CD4-positive, alpha-beta T cell (primary cell): Measurements from ENCODE around the gene FBLN2. TPM values are rescaled to one million over a fixed set of nuclear protein-coding genes. Genes with fewer than 3 reads are reported as not detected.

Source experiments
- ATAC-seq: fragments of 200-7000 bp; cut with Tn5 transposase; one replicate; pipeline ENCODE4 v1.10.0; 2022; ENCODE audit warnings: mild to moderate bottlenecking; ENCODE audit not compliant: poor library complexity
- CTCF ChIA-PET: fragments of 350-600 bp; sonication (Branson Sonifier 250); formaldehyde crosslinking; loops from one replicate; lab custom pipeline; 2021; ENCODE audit warnings: antibody characterized with exemption, inconsistent platforms; lab: Charles Lee
- POLR2A ChIA-PET: fragments of 350-600 bp; sonication (Branson Sonifier 250); formaldehyde crosslinking; loops from one replicate; lab custom pipeline; 2021; ENCODE audit warnings: antibody characterized with exemption, inconsistent platforms; lab: Charles Lee
- DNase-seq, 14 experiments: peaks; one replicate each; pipeline ENCODE4 v3.0.0-alpha.2; 2013 to 2020; ENCODE audit warnings: mixed read lengths in 2 of 14
- H3K27ac ChIP-seq, 2 donors: one replicate each; pipeline versions ENCODE4 v1.5.1 to v1.7.0; 2013; ENCODE audit warnings: low read length in 2 of 2, low read depth in 1 of 2, mild to moderate bottlenecking in 1 of 2
- H3K27me3 ChIP-seq, 2 experiments: 1 replicate in 1 of 2; 2 replicates in 1 of 2; pipeline versions ENCODE4 v1.6.1 to v1.7.0; 2013; ENCODE audit warnings: low read length in 2 of 2, control low read depth in 1 of 2, mild to moderate bottlenecking in 1 of 2, moderate library complexity in 1 of 2; ENCODE audit not compliant: insufficient read depth in 2 of 2, control insufficient read depth in 1 of 2
- H3K36me3 ChIP-seq: one replicate; pipeline ENCODE4 v1.6.1; 2013; ENCODE audit warnings: low read length, control low read depth; ENCODE audit not compliant: insufficient read depth
- H3K4me1 ChIP-seq: one replicate; pipeline ENCODE4 v1.6.1; 2013; ENCODE audit warnings: low read length, control low read depth; ENCODE audit not compliant: insufficient read depth
- H3K4me3 ChIP-seq: one replicate; pipeline ENCODE4 v1.5.1; 2013; ENCODE audit warnings: mild to moderate bottlenecking, low read length, moderate library complexity
- H3K9me3 ChIP-seq, 2 experiments: 1 replicate in 1 of 2; 2 replicates in 1 of 2; pipeline versions ENCODE4 v1.6.1 to v1.7.0; 2013; ENCODE audit warnings: low read length in 2 of 2, mild to moderate bottlenecking in 2 of 2, control low read depth in 1 of 2, moderate library complexity in 1 of 2; ENCODE audit not compliant: control insufficient read depth in 1 of 2, insufficient read depth in 1 of 2
- H3K27ac Mint-ChIP-seq: one replicate; pipeline ENCODE4 v1.8.0; 2020; ENCODE audit warnings: mixed read lengths
- H3K27me3 Mint-ChIP-seq: one replicate; pipeline ENCODE4 v1.8.0; 2021; ENCODE audit warnings: mixed read lengths
- H3K36me3 Mint-ChIP-seq: one replicate; pipeline ENCODE4 v1.8.0; 2021; ENCODE audit warnings: low read depth, mixed read lengths
- H3K4me1 Mint-ChIP-seq: one replicate; pipeline ENCODE4 v1.8.0; 2021; ENCODE audit warnings: low read depth, mixed read lengths
- H3K4me3 Mint-ChIP-seq: one replicate; pipeline ENCODE4 v1.8.0; 2020; ENCODE audit warnings: mild to moderate bottlenecking, mixed read lengths
- H3K9me3 Mint-ChIP-seq: one replicate; pipeline ENCODE4 v1.8.0; 2020; ENCODE audit warnings: mixed read lengths
- intact Hi-C, 2 experiments: fragments of 100-400 bp; cut with DNase I in 1 of 2; cut with micrococcal nuclease in 1 of 2; formaldehyde crosslinking; loops; one replicate each; pipeline versions ENCODE4 v1.15.1 to v1.9.0; 2023 to 2025; cut with DNase I, micrococcal nuclease
- total RNA-seq, 174 experiments: library from RNA in 2 of 174; stranded (reverse) in 2 of 174; gene quantifications; one replicate each; pipeline ENCODE4 v1.2.3 and lab custom pipeline; 2021 to 2026
- TF ChIP-seq, protein P1 (sequence below): fragments of 200-600 bp; IDR thresholded peaks from one replicate; pipeline ENCODE4 v1.8.0; 2022; ENCODE audit warnings: antibody characterized with exemption, mild to moderate bottlenecking

Gene FBLN2
- total RNA-seq, 2 experiments from 2014 or later, result 0.19 to 0.25 TPM

DNA sequence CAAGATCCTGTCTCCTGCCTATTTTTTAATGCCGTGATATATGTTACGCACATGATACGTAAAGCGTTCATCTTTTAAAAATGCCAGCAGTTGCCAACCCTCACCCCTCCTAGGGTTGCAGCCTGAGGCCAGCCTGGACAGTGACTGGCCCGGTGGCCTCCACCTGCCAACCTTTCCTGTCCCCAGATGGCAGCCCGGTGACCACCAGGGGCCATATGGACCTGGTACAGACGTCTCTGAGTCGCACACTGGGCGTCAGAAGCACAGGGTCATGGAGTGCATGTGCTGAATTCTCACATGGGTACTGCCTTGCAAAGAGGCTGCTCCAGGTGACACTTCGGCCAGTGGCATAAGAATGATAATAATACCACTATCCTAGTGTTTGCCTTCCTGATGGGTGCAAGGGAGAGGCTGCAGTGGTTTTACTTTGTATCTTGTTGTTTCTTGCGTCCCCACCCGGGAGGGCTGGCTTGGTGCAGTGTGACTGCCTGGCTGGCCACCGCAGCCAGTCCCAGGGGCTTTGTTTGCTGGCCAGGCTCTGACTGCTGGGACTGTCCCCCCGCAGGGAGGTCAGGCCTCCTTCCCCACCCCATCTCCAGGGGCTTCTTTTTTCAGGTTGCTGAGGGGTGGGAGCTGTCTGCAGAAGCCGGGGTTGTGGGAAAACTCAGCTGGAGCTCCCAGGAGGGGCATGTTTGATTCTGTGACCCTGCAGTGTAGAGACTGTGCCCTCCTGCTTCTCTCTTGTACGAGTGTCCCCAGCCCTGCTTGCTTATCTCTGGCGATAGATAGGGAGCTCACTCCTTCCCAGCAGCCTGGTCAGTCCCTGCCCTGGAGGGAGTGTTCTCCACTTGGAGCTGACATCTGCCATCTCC lies 16.9 kb downstream of the FBLN2 start:
- ATAC-seq, result no peak
- Histone ChIP-seq H3K27me3 (peaks cover 0 to 2% of the 10 kb centered on the region in 2 experiments), H3K4me3 (no peak overlapping the region), H3K4me1 (no peaks in the 10 kb centered on the region), H3K27ac (no peak overlapping the region), H3K36me3 (no peaks in the 10 kb centered on the region), H3K9me3 (no peaks in the 10 kb centered on the region)
- Mint-ChIP-seq H3K9me3 (no peaks in the 10 kb centered on the region), H3K27me3 (peaks cover 5% of the 10 kb centered on the region), H3K4me1 (no peaks in the 10 kb centered on the region), H3K36me3 (no peaks in the 10 kb centered on the region), H3K27ac (no peak overlapping the region), H3K4me3 (no peak overlapping the region)
- DNase-seq, result no peak
- CTCF ChIA-PET, result no interaction called here
- TF ChIP-seq, protein P1, sequence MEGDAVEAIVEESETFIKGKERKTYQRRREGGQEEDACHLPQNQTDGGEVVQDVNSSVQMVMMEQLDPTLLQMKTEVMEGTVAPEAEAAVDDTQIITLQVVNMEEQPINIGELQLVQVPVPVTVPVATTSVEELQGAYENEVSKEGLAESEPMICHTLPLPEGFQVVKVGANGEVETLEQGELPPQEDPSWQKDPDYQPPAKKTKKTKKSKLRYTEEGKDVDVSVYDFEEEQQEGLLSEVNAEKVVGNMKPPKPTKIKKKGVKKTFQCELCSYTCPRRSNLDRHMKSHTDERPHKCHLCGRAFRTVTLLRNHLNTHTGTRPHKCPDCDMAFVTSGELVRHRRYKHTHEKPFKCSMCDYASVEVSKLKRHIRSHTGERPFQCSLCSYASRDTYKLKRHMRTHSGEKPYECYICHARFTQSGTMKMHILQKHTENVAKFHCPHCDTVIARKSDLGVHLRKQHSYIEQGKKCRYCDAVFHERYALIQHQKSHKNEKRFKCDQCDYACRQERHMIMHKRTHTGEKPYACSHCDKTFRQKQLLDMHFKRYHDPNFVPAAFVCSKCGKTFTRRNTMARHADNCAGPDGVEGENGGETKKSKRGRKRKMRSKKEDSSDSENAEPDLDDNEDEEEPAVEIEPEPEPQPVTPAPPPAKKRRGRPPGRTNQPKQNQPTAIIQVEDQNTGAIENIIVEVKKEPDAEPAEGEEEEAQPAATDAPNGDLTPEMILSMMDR, result no peak
- intact Hi-C loops, result no loop called here
- POLR2A ChIA-PET, result no interaction called here

DNA sequence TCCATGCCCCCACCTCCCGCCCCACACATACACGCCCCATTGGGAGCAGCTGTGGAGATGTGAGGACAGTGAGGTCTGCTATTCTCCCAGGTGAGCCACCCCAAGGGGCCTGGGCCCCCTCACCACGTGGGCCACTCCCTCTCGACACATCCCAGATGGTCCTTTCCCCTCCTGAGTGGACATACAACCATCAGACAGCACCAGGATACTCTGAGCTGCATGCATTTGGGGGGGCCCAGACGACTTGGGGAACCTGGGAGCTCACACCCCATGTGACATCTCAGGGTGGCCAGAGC lies 17.5 kb downstream of the FBLN2 start:
- H3K4me3 Mint-ChIP-seq, result no peak overlapping the region
- ATAC-seq, result no peak
- H3K27ac Mint-ChIP-seq, result no peak overlapping the region
- ChIA-PET CTCF (no interaction called here), POLR2A (no interaction called here)
- peaks cover 4% of the 10 kb centered on the region for H3K27me3 Mint-ChIP-seq
- intact Hi-C loops, result no loop called here
- TF ChIP-seq, protein P1, result no peak
- H3K36me3 ChIP-seq, result no peaks in the 10 kb centered on the region
- H3K4me1 ChIP-seq, result no peaks in the 10 kb centered on the region
- no peaks in the 10 kb centered on the region for H3K9me3 Mint-ChIP-seq
- no peak overlapping the region for H3K4me3 ChIP-seq
- no peak overlapping the region for H3K27ac ChIP-seq
- H3K36me3 Mint-ChIP-seq, result no peaks in the 10 kb centered on the region
- H3K27me3 ChIP-seq, result peaks cover 0 to 2% of the 10 kb centered on the region in 2 experiments
- H3K9me3 ChIP-seq, result no peaks in the 10 kb centered on the region
- H3K4me1 Mint-ChIP-seq, result no peaks in the 10 kb centered on the region
- DNase-seq, result no peak

DNA sequence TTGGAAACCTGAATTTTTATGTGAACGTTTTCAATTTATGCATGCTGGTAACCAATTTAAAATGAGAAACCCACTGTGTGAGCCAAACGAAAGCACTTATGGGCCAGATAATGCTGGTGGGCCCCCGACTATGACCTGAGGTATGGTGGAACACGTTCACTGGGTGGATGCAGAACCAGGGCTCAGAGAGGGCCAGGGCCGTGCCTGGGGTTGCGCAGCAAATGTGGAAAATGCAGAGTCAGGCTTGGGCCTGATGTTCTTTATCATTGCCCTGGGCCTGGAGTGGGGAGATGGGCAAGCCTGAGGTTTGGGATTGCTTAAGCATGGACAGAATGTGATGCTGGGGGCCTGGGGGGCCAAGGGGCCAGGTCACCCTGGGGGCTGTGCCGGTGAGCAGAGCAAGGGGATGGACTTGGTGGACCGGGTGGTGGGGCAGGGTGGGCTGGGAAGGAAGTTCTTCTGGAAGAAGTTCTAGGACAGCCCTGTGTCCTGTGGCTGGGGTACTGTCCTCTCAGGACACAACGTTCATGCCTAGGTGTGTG lies 17.9 kb downstream of the FBLN2 start:
- intact Hi-C loops, result no loop called here
- Histone ChIP-seq H3K9me3 (no peaks in the 10 kb centered on the region), H3K4me3 (no peak overlapping the region), H3K4me1 (no peaks in the 10 kb centered on the region), H3K36me3 (no peaks in the 10 kb centered on the region), H3K27me3 (peaks cover 0 to 2% of the 10 kb centered on the region in 2 experiments), H3K27ac (no peak overlapping the region)
- CTCF ChIA-PET, result no interaction called here
- DNase-seq (no peak), ATAC-seq (no peak)
- Mint-ChIP-seq H3K4me1 (no peaks in the 10 kb centered on the region), H3K36me3 (no peaks in the 10 kb centered on the region), H3K27ac (no peak overlapping the region), H3K4me3 (no peak overlapping the region), H3K27me3 (peaks cover 4% of the 10 kb centered on the region), H3K9me3 (no peaks in the 10 kb centered on the region)
- TF ChIP-seq, protein P1, result no peak
- POLR2A ChIA-PET, result interaction anchor here (0.5 kb wide), 1 partner anchor 279 kb away, joined by 3 read pairs; no protein-coding TSS in a partner anchor
